Astrocyte (in vitro differentiated cells and primary cell): ENCODE results near the gene ANTXR1. TPM values are rescaled to one million over a fixed set of nuclear protein-coding genes. Genes with fewer than 3 reads are reported as not detected.
A peak's percentile ranks its signal among the peaks of the same experiment; 100 is the strongest.

Experiments
- DNase-seq: peaks from one replicate; pipeline ENCODE4 v3.0.0-alpha.2; 2010; ENCODE audit warnings: low read depth
- FAIRE-seq: peaks from 2 replicates; lab custom pipeline; 2011; peaks lifted over from hg19 to GRCh38; lab: Jason Lieb, UNC
- H2AFZ ChIP-seq: 2 replicates; pipeline ENCODE4 v1.6.0; 2012; ENCODE audit warnings: low read depth, low read length, inconsistent platforms
- H3K27ac ChIP-seq: 2 replicates; pipeline ENCODE4 v1.5.1; 2011; ENCODE audit warnings: low read depth, low read length, inconsistent platforms
- H3K27me3 ChIP-seq: 2 replicates; pipeline ENCODE4 v1.6.0; 2011; ENCODE audit warnings: low read length, inconsistent platforms; ENCODE audit not compliant: insufficient read depth
- H3K36me3 ChIP-seq: 2 replicates; pipeline ENCODE4 v1.5.1; 2011; ENCODE audit warnings: low read length, inconsistent platforms; ENCODE audit not compliant: insufficient read depth
- H3K4me1 ChIP-seq: 2 replicates; pipeline ENCODE4 v1.5.1; 2011; ENCODE audit warnings: low read length, inconsistent platforms; ENCODE audit not compliant: insufficient read depth
- H3K4me2 ChIP-seq: 2 replicates; pipeline ENCODE4 v1.6.0; 2012; ENCODE audit warnings: low read length, inconsistent platforms
- H3K4me3 ChIP-seq: 2 replicates; pipeline ENCODE4 v1.5.1; 2011; ENCODE audit warnings: low read depth, mild to moderate bottlenecking, low read length, inconsistent platforms; ENCODE audit not compliant: insufficient read depth
- H3K79me2 ChIP-seq: 2 replicates; pipeline ENCODE4 v1.6.0; 2012; ENCODE audit warnings: mild to moderate bottlenecking, low read length, inconsistent platforms; ENCODE audit not compliant: insufficient read depth
- H3K9ac ChIP-seq: 2 replicates; pipeline ENCODE4 v1.6.0; 2012; ENCODE audit warnings: mild to moderate bottlenecking, low read length, inconsistent platforms
- H3K9me3 ChIP-seq: 2 replicates; pipeline ENCODE4 v1.5.1; 2012; ENCODE audit warnings: low read depth, mild to moderate bottlenecking, low read length, inconsistent platforms; ENCODE audit not compliant: insufficient read depth
- H4K20me1 ChIP-seq: 2 replicates; pipeline ENCODE4 v1.6.0; 2012; ENCODE audit warnings: low read length, inconsistent platforms; ENCODE audit not compliant: insufficient read depth
- H3K27ac Mint-ChIP-seq: one replicate; pipeline ENCODE4 v1.8.0; 2021; ENCODE audit warnings: mild to moderate bottlenecking, mixed read lengths; ENCODE audit not compliant: unreplicated experiment
- H3K27me3 Mint-ChIP-seq: one replicate; pipeline ENCODE4 v1.8.0; 2021; ENCODE audit warnings: low read depth, mixed read lengths; ENCODE audit not compliant: unreplicated experiment
- H3K36me3 Mint-ChIP-seq: one replicate; pipeline ENCODE4 v1.8.0; 2021; ENCODE audit warnings: low read depth, mixed read lengths; ENCODE audit not compliant: unreplicated experiment
- H3K4me1 Mint-ChIP-seq: one replicate; pipeline ENCODE4 v1.8.0; 2021; ENCODE audit warnings: low read depth, mixed read lengths; ENCODE audit not compliant: unreplicated experiment
- H3K4me3 Mint-ChIP-seq: one replicate; pipeline ENCODE4 v1.8.0; 2021; ENCODE audit warnings: mild to moderate bottlenecking, moderate library complexity, mixed read lengths; ENCODE audit not compliant: unreplicated experiment
- H3K9me3 Mint-ChIP-seq: one replicate; pipeline ENCODE4 v1.8.0; 2021; ENCODE audit warnings: mild to moderate bottlenecking, mixed read lengths; ENCODE audit not compliant: unreplicated experiment
- EZH2 ChIP-seq: IDR thresholded peaks from 2 replicates; pipeline ENCODE4 v1.6.1; 2012; ENCODE audit warnings: mild to moderate bottlenecking, low read length, inconsistent platforms; ENCODE audit not compliant: insufficient read depth
- total RNA-seq: library from RNA; stranded (reverse); gene quantifications from 2 replicates; pipeline ENCODE4 v1.2.1, GENCODE V29; 2021
- TF ChIP-seq, protein P1 (sequence below): IDR thresholded peaks from 2 replicates; pipeline ENCODE4 v1.5.1; 2011; ENCODE audit warnings: low read depth, mild to moderate bottlenecking, inconsistent platforms, low read length, moderate library complexity; ENCODE audit not compliant: insufficient read depth

ANTXR1 gene
- total RNA-seq, 1 donor from 2014 or later: 67.8 TPM

DNA sequence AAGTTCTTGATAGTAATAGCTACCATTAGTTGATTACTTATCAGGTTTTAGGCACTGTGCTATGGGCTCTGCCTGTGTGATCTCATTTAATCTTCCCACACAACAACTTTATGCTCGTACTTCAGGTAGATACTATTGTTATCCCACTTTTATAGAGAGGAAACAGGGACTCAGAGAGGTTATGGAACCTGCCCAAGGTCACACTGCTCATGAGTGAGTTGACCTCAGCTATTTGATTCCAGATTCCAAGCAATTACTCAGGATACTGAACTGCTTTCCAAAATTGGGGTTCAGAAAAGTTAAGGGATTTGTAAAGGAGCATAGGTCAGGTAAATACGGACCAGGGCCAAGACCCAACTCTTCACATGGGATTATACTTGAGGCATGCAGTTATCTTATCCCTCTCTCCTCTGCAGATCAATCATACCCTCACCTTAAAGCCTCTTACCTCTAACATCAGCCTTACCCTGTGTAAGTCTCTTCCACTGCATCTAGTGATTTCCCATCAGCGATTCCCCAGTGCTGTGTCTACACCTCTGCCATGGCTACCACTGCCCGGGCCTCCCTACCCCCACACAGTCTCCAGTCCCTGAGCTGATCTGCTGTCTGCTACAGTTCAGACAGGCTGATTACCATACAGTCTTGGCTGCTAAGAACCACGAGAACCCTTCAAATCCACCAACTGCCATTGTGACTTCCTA lies 74.4 kb downstream of the ANTXR1 start:
- no peak for FAIRE-seq
- peak overlapping the region; percentile 14 for H3K27ac Mint-ChIP-seq

DNA sequence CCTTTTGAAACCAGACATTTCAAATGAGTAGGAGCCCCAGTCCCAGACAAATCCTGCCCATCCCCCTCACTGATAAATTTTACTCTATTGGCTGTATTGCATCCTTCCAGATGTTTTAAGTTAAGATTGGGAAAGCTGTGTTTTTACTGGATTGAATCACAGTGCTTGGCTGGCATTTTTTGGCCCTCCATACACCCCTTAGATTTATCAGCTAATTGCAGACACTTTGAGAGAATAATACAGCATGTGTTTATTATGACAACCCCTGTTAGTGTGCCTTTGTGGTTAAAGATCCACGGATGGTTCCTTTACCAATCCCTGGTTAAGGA lies 74.9 kb downstream of the ANTXR1 start:
- Histone ChIP-seq H3K4me3 (no peak overlapping the region), H3K27me3 (no peaks in the 10 kb centered on the region), H3K4me2 (peak overlapping the region; percentile 14), H4K20me1 (no peaks in the 10 kb centered on the region), H3K79me2 (no peaks in the 10 kb centered on the region), H3K36me3 (peaks cover 11% of the 10 kb centered on the region), H3K9ac (no peak overlapping the region), H3K4me1 (peaks cover 15% of the 10 kb centered on the region), H3K9me3 (no peaks in the 10 kb centered on the region), H3K27ac (no peak overlapping the region), H2AFZ (no peak overlapping the region)
- H3K4me3 Mint-ChIP-seq: no peak overlapping the region
- TF ChIP-seq, protein P1, sequence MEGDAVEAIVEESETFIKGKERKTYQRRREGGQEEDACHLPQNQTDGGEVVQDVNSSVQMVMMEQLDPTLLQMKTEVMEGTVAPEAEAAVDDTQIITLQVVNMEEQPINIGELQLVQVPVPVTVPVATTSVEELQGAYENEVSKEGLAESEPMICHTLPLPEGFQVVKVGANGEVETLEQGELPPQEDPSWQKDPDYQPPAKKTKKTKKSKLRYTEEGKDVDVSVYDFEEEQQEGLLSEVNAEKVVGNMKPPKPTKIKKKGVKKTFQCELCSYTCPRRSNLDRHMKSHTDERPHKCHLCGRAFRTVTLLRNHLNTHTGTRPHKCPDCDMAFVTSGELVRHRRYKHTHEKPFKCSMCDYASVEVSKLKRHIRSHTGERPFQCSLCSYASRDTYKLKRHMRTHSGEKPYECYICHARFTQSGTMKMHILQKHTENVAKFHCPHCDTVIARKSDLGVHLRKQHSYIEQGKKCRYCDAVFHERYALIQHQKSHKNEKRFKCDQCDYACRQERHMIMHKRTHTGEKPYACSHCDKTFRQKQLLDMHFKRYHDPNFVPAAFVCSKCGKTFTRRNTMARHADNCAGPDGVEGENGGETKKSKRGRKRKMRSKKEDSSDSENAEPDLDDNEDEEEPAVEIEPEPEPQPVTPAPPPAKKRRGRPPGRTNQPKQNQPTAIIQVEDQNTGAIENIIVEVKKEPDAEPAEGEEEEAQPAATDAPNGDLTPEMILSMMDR: no peak
- TF ChIP-seq EZH2: no peak
- H3K27me3 Mint-ChIP-seq: no peaks in the 10 kb centered on the region
- peaks cover 15% of the 10 kb centered on the region for H3K36me3 Mint-ChIP-seq
- FAIRE-seq (no peak), DNase-seq (peak; percentile 51)
- no peaks in the 10 kb centered on the region for H3K9me3 Mint-ChIP-seq
- H3K27ac Mint-ChIP-seq: peak overlapping the region; percentile 2
- H3K4me1 Mint-ChIP-seq: peaks cover 29% of the 10 kb centered on the region

More for the DNA sequence above, 74.4 kb downstream of the ANTXR1 start:
- Mint-ChIP-seq H3K36me3 (peaks cover 15% of the 10 kb centered on the region), H3K9me3 (no peaks in the 10 kb centered on the region), H3K4me3 (no peak overlapping the region), H3K27me3 (no peaks in the 10 kb centered on the region), H3K4me1 (peaks cover 34% of the 10 kb centered on the region)
- Histone ChIP-seq H3K4me1 (peaks cover 20% of the 10 kb centered on the region), H3K4me3 (no peak overlapping the region), H3K27ac (no peak overlapping the region), H2AFZ (no peak overlapping the region), H3K79me2 (no peaks in the 10 kb centered on the region), H4K20me1 (no peaks in the 10 kb centered on the region), H3K9ac (no peak overlapping the region), H3K27me3 (no peaks in the 10 kb centered on the region), H3K4me2 (peak overlapping the region; percentile 14), H3K36me3 (peaks cover 11% of the 10 kb centered on the region), H3K9me3 (no peaks in the 10 kb centered on the region)
- TF ChIP-seq, protein P1: no peak
- no peak for TF ChIP-seq EZH2
- DNase-seq: no peak

- peaks cover 10% of the 10 kb centered on the region for H3K4me1 ChIP-seq
- no peak for TF ChIP-seq EZH2
- TF ChIP-seq, protein P1: no peak
- DNase-seq: no peak
- H3K9me3 Mint-ChIP-seq: no peaks in the 10 kb centered on the region
- H3K4me1 Mint-ChIP-seq: peaks cover 24% of the 10 kb centered on the region
- no peaks in the 10 kb centered on the region for H3K9me3 ChIP-seq
- H3K27me3 Mint-ChIP-seq: no peaks in the 10 kb centered on the region
- H4K20me1 ChIP-seq: no peaks in the 10 kb centered on the region
- no peak overlapping the region for H3K4me3 Mint-ChIP-seq
- peaks cover 11% of the 10 kb centered on the region for H3K36me3 ChIP-seq
- FAIRE-seq: no peak
- no peaks in the 10 kb centered on the region for H3K79me2 ChIP-seq
- H3K27ac ChIP-seq: no peak overlapping the region
- H3K4me3 ChIP-seq: no peak overlapping the region
- H3K9ac ChIP-seq: no peak overlapping the region
- no peak overlapping the region for H2AFZ ChIP-seq
- no peaks in the 10 kb centered on the region for H3K27me3 ChIP-seq
- peak overlapping the region; percentile 2 for H3K27ac Mint-ChIP-seq
- no peak overlapping the region for H3K4me2 ChIP-seq
- H3K36me3 Mint-ChIP-seq: peaks cover 15% of the 10 kb centered on the region
These were observed 75.5 kb downstream of the ANTXR1 start for GRCh38 chr2:69088466-69088865.
